ENCODE measurements around the gene CLIC5. TPM values are rescaled to one million over a fixed set of nuclear protein-coding genes. Genes with fewer than 3 reads are reported as not detected.
A peak's percentile ranks its signal among the peaks of the same experiment; 100 is the strongest.

Gene CLIC5
- total RNA-seq, 1 experiment from 2014 or later, result 0.05 TPM

GRCh38 chr6:46016063-46016608 lies 476 bp upstream of the CLIC5 start:
- ChIA-PET CTCF (no interaction called here), POLR2A (no interaction called here)
- Histone ChIP-seq H3K36me3 (ENCODE audit: control insufficient read depth, insufficient read depth, low read length) (peaks cover 2% of the 10 kb centered on the region; the same call in 1 of the 2 replicates), H3K4me1 (ENCODE audit: control insufficient read depth, insufficient read depth, low read length) (peaks cover 5% of the 10 kb centered on the region; the same call in 1 of the 2 replicates), H3K27me3 (ENCODE audit: control insufficient read depth, insufficient read depth, low read length) (peaks cover 39% of the 10 kb centered on the region), H3K27ac (ENCODE audit: low read length) (no peak overlapping the region), H3K4me3 (ENCODE audit: low read depth in 2 of 2, low read length in 2 of 2) (no peak overlapping the region), H3K9me3 (ENCODE audit: control insufficient read depth, insufficient read depth, low read depth, low read length) (no peaks in the 10 kb centered on the region)
- DNase-seq (ENCODE audit: low read depth, low spot score) (no peak), ATAC-seq (0 out of 2 replicates have a peak, but pooled peaks have one; percentile 41)
- intact Hi-C loops (cut with micrococcal nuclease; ENCODE audit: unreplicated experiment) (no loop called here), in situ Hi-C loops (cut with HindIII; ENCODE audit: low pct_unique_long_range_greater_than_20kb, low sequenced_read_pairs) (no loop called here)
- BruUV-seq (replicated peaks), result no TSS peak
- TF ChIP-seq CTCF (IDR thresholded peaks at IDR 0.05) (no peak), REST (IDR thresholded peaks at IDR 0.05; ENCODE audit: insufficient read depth in 1 of 2, low read depth in 2 of 2, low read length in 1 of 2) (no peak), POLR2AphosphoS5 (IDR thresholded peaks at IDR 0.05; ENCODE audit: low read depth, low read length) (no peak), SIN3A (IDR thresholded peaks at IDR 0.05; ENCODE audit: borderline replicate concordance, insufficient read depth, low read depth, low read length) (no peak), TCF7L2 (IDR thresholded peaks at IDR 0.05; ENCODE audit: low read depth, low read length) (no peak)

GRCh38 chr6:46014511-46015118 lies 1.0 kb downstream of the CLIC5 start:
- peaks cover 2% of the 10 kb centered on the region; the same call in 1 of the 2 replicates for H3K36me3 ChIP-seq (ENCODE audit: control insufficient read depth, insufficient read depth, low read length)
- no peak for DNase-seq (ENCODE audit: low read depth, low spot score)
- in situ Hi-C loops (cut with HindIII; ENCODE audit: low pct_unique_long_range_greater_than_20kb, low sequenced_read_pairs) (no loop called here), intact Hi-C loops (cut with micrococcal nuclease; ENCODE audit: unreplicated experiment) (no loop called here)
- no TSS peak for BruUV-seq (replicated peaks)
- peaks cover 5% of the 10 kb centered on the region; the same call in 1 of the 2 replicates for H3K4me1 ChIP-seq (ENCODE audit: control insufficient read depth, insufficient read depth, low read length)
- ATAC-seq, result peak; percentile 66
- POLR2A ChIA-PET, result no interaction called here
- H3K9me3 ChIP-seq (ENCODE audit: control insufficient read depth, insufficient read depth, low read depth, low read length), result no peaks in the 10 kb centered on the region
- H3K4me3 ChIP-seq (ENCODE audit: low read depth in 2 of 2, low read length in 2 of 2), result peak overlapping the region; percentile 22 to 38
- H3K27ac ChIP-seq (ENCODE audit: low read length), result no peak overlapping the region
- CTCF ChIA-PET, result no interaction called here
- TF ChIP-seq REST (IDR thresholded peaks at IDR 0.05; ENCODE audit: insufficient read depth in 1 of 2, low read depth in 2 of 2, low read length in 1 of 2) (no peak), CTCF (IDR thresholded peaks at IDR 0.05) (no peak), POLR2AphosphoS5 (IDR thresholded peaks at IDR 0.05; ENCODE audit: low read depth, low read length) (no peak)
- H3K27me3 ChIP-seq (ENCODE audit: control insufficient read depth, insufficient read depth, low read length), result peaks cover 40% of the 10 kb centered on the region

All from Panc1 (cell line).